Measurements from ENCODE around the gene PTK6.

DNA sequence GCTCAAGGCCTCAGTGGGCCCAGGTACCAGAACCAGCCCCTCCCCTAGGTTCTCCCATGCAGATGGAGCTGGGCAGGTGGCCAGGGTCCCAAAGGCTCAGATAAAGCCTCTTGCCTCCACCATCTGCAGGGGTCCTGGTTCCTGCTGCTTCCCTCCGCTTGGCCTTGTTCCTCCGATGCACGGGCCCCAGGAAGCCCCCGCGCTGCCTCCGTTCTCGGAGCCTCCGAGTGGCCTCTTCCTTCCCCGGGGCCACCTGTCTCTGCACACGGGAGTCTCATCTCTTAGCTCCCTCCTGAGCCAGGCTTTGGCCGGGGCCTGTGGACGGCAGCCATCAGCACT lies 1.9 kb upstream of the PTK6 start:
- TF ChIP-seq BHLHE40 (IDR thresholded peaks at IDR 0.05; ENCODE audit: borderline replicate concordance) (no peak), ELF4 (IDR thresholded peaks at IDR 0.05) (no peak), FOXM1 (IDR thresholded peaks at IDR 0.05; ENCODE audit: borderline replicate concordance) (no peak), CTBP1 (IDR thresholded peaks at IDR 0.05; ENCODE audit: borderline replicate concordance) (no peak)
